Measurements from ENCODE around the gene SLITRK4.

- TF ChIP-seq CTCF (conservative IDR thresholded peaks at IDR 0.05 in 1 of 2, IDR thresholded peaks at IDR 0.05 in 1 of 2; ENCODE audit: extremely low read depth in 1 of 2, insufficient read depth in 1 of 2, low read depth in 1 of 2, low read length in 2 of 2) (no peak), EZH2 (IDR thresholded peaks at IDR 0.05; ENCODE audit: borderline replicate concordance, low read length) (no peak)
Observed at GRCh38 chrX:143601809-143602208, 34.1 kb downstream of the SLITRK4 start.
